Mucosa of descending colon (tissue), 3 donors: ENCODE results near the gene CEP83. TPM values are rescaled to one million over a fixed set of nuclear protein-coding genes. Genes with fewer than 3 reads are reported as not detected.
"Not testable (repeated sequence)": the region's sequence is repeated elsewhere in the genome, so short reads cannot be mapped to it uniquely, and the experiment has no call there.

Experiments
- ATAC-seq: fragments of 200-7000 bp; cut with Tn5 transposase; one replicate; pipeline ENCODE4 v1.9.1; 2020; ENCODE audit warnings: mild to moderate bottlenecking, moderate library complexity
- DNase-seq, 3 donors: peaks; one replicate each; pipeline ENCODE4 v3.0.0-alpha.2; 2020
- H3K36me3 ChIP-seq: fragments of 200-600 bp; one replicate; pipeline ENCODE4 v1.8.0; 2021; ENCODE audit warnings: low read depth, mild to moderate bottlenecking
- H3K4me1 ChIP-seq: fragments of 200-600 bp; one replicate; pipeline ENCODE4 v1.8.0; 2021; ENCODE audit warnings: low read depth, mild to moderate bottlenecking
- H3K4me3 ChIP-seq: fragments of 200-600 bp; one replicate; pipeline ENCODE4 v1.8.0; 2021; ENCODE audit warnings: mild to moderate bottlenecking
- H3K9me3 ChIP-seq: fragments of 200-600 bp; one replicate; pipeline ENCODE4 v1.8.0; 2021; ENCODE audit warnings: mild to moderate bottlenecking
- CTCF ChIP-seq: fragments of 200-600 bp; IDR thresholded peaks from one replicate; pipeline ENCODE4 v1.8.0; 2022; ENCODE audit warnings: antibody characterized with exemption, mild to moderate bottlenecking
- intact Hi-C, 2 donors: fragments of 100-400 bp; cut with DNase I in 1 of 2; cut with micrococcal nuclease in 1 of 2; formaldehyde crosslinking; loops; one replicate each; pipeline versions ENCODE4 v1.11.0 to v1.11.1; 2022; cut with DNase I, micrococcal nuclease
- total RNA-seq, 3 donors: library from RNA; stranded (reverse); fragmentation: NEBNext Ultra II Directional in 2 of 3; extraction: Animal tissue kit (Norgen Biotek cat#: 25700) in 2 of 3; gene quantifications; one replicate each; pipeline versions ENCODE4 v1.2.1 to v1.2.4, GENCODE V29; 2021 to 2023
- donor health status: DM: no; HTN: no; CAD: no; lungs with moderate emphysema.
- donor health status: DM: no; HTN: no; CAD: no.
- donor health status: DM: no; HTN: yes; CAD: no.

Gene CEP83
- total RNA-seq, 3 donors from 2014 or later = 11.7 to 14.4 (median 14.3) TPM

- peaks cover 5% of the 10 kb centered on the region for H3K4me1 ChIP-seq
- TF ChIP-seq CTCF = no peak
- no peak overlapping the region for H3K4me3 ChIP-seq
- H3K36me3 ChIP-seq = no peaks in the 10 kb centered on the region
- intact Hi-C loops = no loop called here
- ATAC-seq = no peak
- DNase-seq = no peak
- H3K9me3 ChIP-seq = no peaks in the 10 kb centered on the region
Measured at GRCh38 chr12:94457311-94457710, 2.4 kb downstream of the CEP83 start.

- H3K4me1 ChIP-seq, DNase-seq, intact Hi-C loops, H3K36me3 ChIP-seq, H3K9me3 ChIP-seq, ATAC-seq, H3K4me3 ChIP-seq: not testable (repeated sequence)
Measured at GRCh38 chr12:94454318-94454717, 5.3 kb downstream of the CEP83 start.

- no peak for TF ChIP-seq CTCF
- Histone ChIP-seq H3K36me3 (no peaks in the 10 kb centered on the region), H3K4me3 (no peak overlapping the region), H3K9me3 (peaks cover 8% of the 10 kb centered on the region), H3K4me1 (no peaks in the 10 kb centered on the region)
- peak; percentile 38 for ATAC-seq
- intact Hi-C loops = no loop called here
- DNase-seq = no peak
Measured at GRCh38 chr12:94445662-94446061, 14.0 kb downstream of the CEP83 start.

- ATAC-seq (no peak), DNase-seq (no peak)
- H3K36me3 ChIP-seq = no peaks in the 10 kb centered on the region
- TF ChIP-seq CTCF = no peak
- intact Hi-C loops = loop anchor here in 1 of 2 donors (10.0 kb wide), 1 partner anchor 303 kb away; no protein-coding TSS in a partner anchor
- peaks cover 3% of the 10 kb centered on the region for H3K9me3 ChIP-seq
- H3K4me3 ChIP-seq = no peak overlapping the region
- no peaks in the 10 kb centered on the region for H3K4me1 ChIP-seq
Measured at GRCh38 chr12:94437303-94437702, 22.4 kb downstream of the CEP83 start.

GRCh38 chr12:94435511-94435927 is 24.1 kb downstream of the CEP83 start:
- DNase-seq = no peak
- TF ChIP-seq CTCF = no peak
- intact Hi-C loops = loop anchor here in 1 of 2 donors (10.0 kb wide), 1 partner anchor 301 kb away; no protein-coding TSS in a partner anchor
- no peak overlapping the region for H3K4me3 ChIP-seq
- no peaks in the 10 kb centered on the region for H3K4me1 ChIP-seq
- no peaks in the 10 kb centered on the region for H3K36me3 ChIP-seq
- H3K9me3 ChIP-seq = peaks cover 3% of the 10 kb centered on the region
- ATAC-seq = no peak

- Histone ChIP-seq H3K4me1 (no peaks in the 10 kb centered on the region), H3K36me3 (no peaks in the 10 kb centered on the region), H3K9me3 (peaks cover 10% of the 10 kb centered on the region), H3K4me3 (no peak overlapping the region)
- intact Hi-C loops = loop anchor here in 1 of 2 donors (10.0 kb wide), 1 partner anchor 299 kb away; no protein-coding TSS in a partner anchor
- no peak for DNase-seq
- no peak for ATAC-seq
- TF ChIP-seq CTCF = no peak
Measured at GRCh38 chr12:94434171-94434570, 25.5 kb downstream of the CEP83 start.
